ENCODE results near the gene MS4A4E. TPM values are rescaled to one million over a fixed set of nuclear protein-coding genes. Genes with fewer than 3 reads are reported as not detected.

The MS4A4E gene
- total RNA-seq, 1 donor, result not detected

DNA sequence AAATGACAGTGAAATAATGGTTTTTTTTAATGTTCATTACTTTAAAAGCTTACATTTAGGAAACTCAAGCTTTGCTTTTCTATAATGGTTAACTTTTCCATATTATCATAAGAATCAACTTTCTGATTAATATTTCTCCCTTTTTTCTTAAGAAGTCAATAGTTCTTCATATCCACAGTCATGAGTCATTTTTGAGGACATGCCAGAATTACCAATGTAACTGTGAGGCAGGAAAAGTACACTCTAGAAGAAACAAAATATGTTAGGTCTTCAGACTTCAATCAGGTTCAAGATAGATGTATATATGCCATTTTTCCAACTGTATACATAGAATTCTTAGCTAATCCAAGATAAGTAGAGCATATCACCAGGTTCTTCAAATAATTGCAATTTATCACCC is 70.9 kb downstream of the MS4A4E start:
- Histone ChIP-seq H3K4me1 (ENCODE audit: insufficient read depth, low read length) (no peaks in the 10 kb centered on the region), H4K20me1 (ENCODE audit: insufficient read depth, low read length) (no peaks in the 10 kb centered on the region), H3K79me2 (ENCODE audit: insufficient read depth, low read length) (no peaks in the 10 kb centered on the region), H2AFZ (ENCODE audit: low read length) (no peak overlapping the region), H3K27me3 (ENCODE audit: insufficient read depth, low read length) (no peaks in the 10 kb centered on the region), H3K4me3 (ENCODE audit: insufficient read depth, low read length) (no peak overlapping the region), H3K27ac (ENCODE audit: low read depth, low read length) (no peak overlapping the region), H3K9me3 (ENCODE audit: low read depth, low read length) (no peaks in the 10 kb centered on the region), H3K36me3 (ENCODE audit: insufficient read depth, low read length) (no peaks in the 10 kb centered on the region), H3K4me2 (ENCODE audit: insufficient read depth, low read length) (no peak overlapping the region)
- DNase-seq (ENCODE audit: insufficient read length, low spot score, missing footprints), result no peak
- TF ChIP-seq, protein P1, sequence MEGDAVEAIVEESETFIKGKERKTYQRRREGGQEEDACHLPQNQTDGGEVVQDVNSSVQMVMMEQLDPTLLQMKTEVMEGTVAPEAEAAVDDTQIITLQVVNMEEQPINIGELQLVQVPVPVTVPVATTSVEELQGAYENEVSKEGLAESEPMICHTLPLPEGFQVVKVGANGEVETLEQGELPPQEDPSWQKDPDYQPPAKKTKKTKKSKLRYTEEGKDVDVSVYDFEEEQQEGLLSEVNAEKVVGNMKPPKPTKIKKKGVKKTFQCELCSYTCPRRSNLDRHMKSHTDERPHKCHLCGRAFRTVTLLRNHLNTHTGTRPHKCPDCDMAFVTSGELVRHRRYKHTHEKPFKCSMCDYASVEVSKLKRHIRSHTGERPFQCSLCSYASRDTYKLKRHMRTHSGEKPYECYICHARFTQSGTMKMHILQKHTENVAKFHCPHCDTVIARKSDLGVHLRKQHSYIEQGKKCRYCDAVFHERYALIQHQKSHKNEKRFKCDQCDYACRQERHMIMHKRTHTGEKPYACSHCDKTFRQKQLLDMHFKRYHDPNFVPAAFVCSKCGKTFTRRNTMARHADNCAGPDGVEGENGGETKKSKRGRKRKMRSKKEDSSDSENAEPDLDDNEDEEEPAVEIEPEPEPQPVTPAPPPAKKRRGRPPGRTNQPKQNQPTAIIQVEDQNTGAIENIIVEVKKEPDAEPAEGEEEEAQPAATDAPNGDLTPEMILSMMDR (IDR thresholded peaks at IDR 0.05; ENCODE audit: extremely low read depth, low read depth, low read length), result no peak

- H3K4me1 ChIP-seq (ENCODE audit: insufficient read depth, low read length), result no peaks in the 10 kb centered on the region
- H3K4me2 ChIP-seq (ENCODE audit: insufficient read depth, low read length), result no peak overlapping the region
- H3K9me3 ChIP-seq (ENCODE audit: low read depth, low read length), result no peaks in the 10 kb centered on the region
- no peak overlapping the region for H2AFZ ChIP-seq (ENCODE audit: low read length)
- no peaks in the 10 kb centered on the region for H3K27me3 ChIP-seq (ENCODE audit: insufficient read depth, low read length)
- DNase-seq (ENCODE audit: insufficient read length, low spot score, missing footprints), result peak; percentile 9
- TF ChIP-seq, protein P1 (IDR thresholded peaks at IDR 0.05; ENCODE audit: extremely low read depth, low read depth, low read length), result no peak
- H3K36me3 ChIP-seq (ENCODE audit: insufficient read depth, low read length), result no peaks in the 10 kb centered on the region
- no peaks in the 10 kb centered on the region for H3K79me2 ChIP-seq (ENCODE audit: insufficient read depth, low read length)
- no peaks in the 10 kb centered on the region for H4K20me1 ChIP-seq (ENCODE audit: insufficient read depth, low read length)
- no peak overlapping the region for H3K27ac ChIP-seq (ENCODE audit: low read depth, low read length)
- H3K4me3 ChIP-seq (ENCODE audit: insufficient read depth, low read length), result no peak overlapping the region
Observed at GRCh38 chr11:60170566-60170965, 72.4 kb downstream of the MS4A4E start.

GRCh38 chr11:60169264-60169915 is 73.5 kb downstream of the MS4A4E start:
- no peak overlapping the region for H3K27ac ChIP-seq (ENCODE audit: low read depth, low read length)

GRCh38 chr11:60168306-60168705 is 74.6 kb downstream of the MS4A4E start:
- H3K4me2 ChIP-seq (ENCODE audit: insufficient read depth, low read length), result no peak overlapping the region
- no peaks in the 10 kb centered on the region for H3K4me1 ChIP-seq (ENCODE audit: insufficient read depth, low read length)
- no peaks in the 10 kb centered on the region for H3K9me3 ChIP-seq (ENCODE audit: low read depth, low read length)
- H3K36me3 ChIP-seq (ENCODE audit: insufficient read depth, low read length), result no peaks in the 10 kb centered on the region
- H4K20me1 ChIP-seq (ENCODE audit: insufficient read depth, low read length), result no peaks in the 10 kb centered on the region
- DNase-seq (ENCODE audit: insufficient read length, low spot score, missing footprints), result no peak
- H3K27me3 ChIP-seq (ENCODE audit: insufficient read depth, low read length), result no peaks in the 10 kb centered on the region
- H3K4me3 ChIP-seq (ENCODE audit: insufficient read depth, low read length), result no peak overlapping the region
- no peak overlapping the region for H3K27ac ChIP-seq (ENCODE audit: low read depth, low read length)
- H3K79me2 ChIP-seq (ENCODE audit: insufficient read depth, low read length), result no peaks in the 10 kb centered on the region
- TF ChIP-seq, protein P1 (IDR thresholded peaks at IDR 0.05; ENCODE audit: extremely low read depth, low read depth, low read length), result no peak
- no peak overlapping the region for H2AFZ ChIP-seq (ENCODE audit: low read length)

More at GRCh38 chr11:60169264-60169915, 73.5 kb downstream of the MS4A4E start:
- Histone ChIP-seq H3K79me2 (ENCODE audit: insufficient read depth, low read length) (no peaks in the 10 kb centered on the region), H3K4me3 (ENCODE audit: insufficient read depth, low read length) (no peak overlapping the region), H3K27me3 (ENCODE audit: insufficient read depth, low read length) (no peaks in the 10 kb centered on the region), H3K4me2 (ENCODE audit: insufficient read depth, low read length) (no peak overlapping the region), H3K4me1 (ENCODE audit: insufficient read depth, low read length) (no peaks in the 10 kb centered on the region), H2AFZ (ENCODE audit: low read length) (no peak overlapping the region), H3K9me3 (ENCODE audit: low read depth, low read length) (no peaks in the 10 kb centered on the region), H4K20me1 (ENCODE audit: insufficient read depth, low read length) (no peaks in the 10 kb centered on the region), H3K36me3 (ENCODE audit: insufficient read depth, low read length) (no peaks in the 10 kb centered on the region)
- peak; percentile 36 for DNase-seq (ENCODE audit: insufficient read length, low spot score, missing footprints)
- TF ChIP-seq, protein P1 (IDR thresholded peaks at IDR 0.05; ENCODE audit: extremely low read depth, low read depth, low read length), result peak; percentile 10
